ENCODE results near the gene ZNF429.
"Not testable (repeated sequence)": the region's sequence is repeated elsewhere in the genome, so short reads cannot be mapped to it uniquely, and the experiment has no call there.

The ZNF429 gene

GRCh38 chr19:21593008-21593481 lies 87.6 kb downstream of the ZNF429 start:
- no peak for DNase-seq (ENCODE audit: low read depth)

DNA sequence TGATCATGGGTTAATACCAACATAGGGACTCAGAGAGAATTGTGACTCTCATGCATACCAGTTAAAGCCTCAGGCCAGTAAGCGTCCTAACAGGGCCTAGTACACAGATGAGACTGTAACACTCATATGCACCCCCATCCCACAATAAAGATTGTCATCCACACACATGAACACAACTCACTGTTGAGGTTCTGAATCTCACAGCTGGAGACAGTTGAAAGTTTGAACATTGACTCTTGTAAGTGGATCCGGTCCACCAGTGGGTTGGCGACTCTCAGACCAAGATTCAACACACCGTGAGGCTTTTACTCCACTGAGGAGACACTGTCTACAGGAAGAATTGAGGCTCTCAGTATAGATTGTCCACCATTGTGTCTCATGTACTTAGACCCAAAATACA lies 88.1 kb downstream of the ZNF429 start:
- DNase-seq (ENCODE audit: low read depth), result no peak

GRCh38 chr19:21593934-21594820 lies 88.8 kb downstream of the ZNF429 start:
- DNase-seq (ENCODE audit: low read depth), result no peak

DNA sequence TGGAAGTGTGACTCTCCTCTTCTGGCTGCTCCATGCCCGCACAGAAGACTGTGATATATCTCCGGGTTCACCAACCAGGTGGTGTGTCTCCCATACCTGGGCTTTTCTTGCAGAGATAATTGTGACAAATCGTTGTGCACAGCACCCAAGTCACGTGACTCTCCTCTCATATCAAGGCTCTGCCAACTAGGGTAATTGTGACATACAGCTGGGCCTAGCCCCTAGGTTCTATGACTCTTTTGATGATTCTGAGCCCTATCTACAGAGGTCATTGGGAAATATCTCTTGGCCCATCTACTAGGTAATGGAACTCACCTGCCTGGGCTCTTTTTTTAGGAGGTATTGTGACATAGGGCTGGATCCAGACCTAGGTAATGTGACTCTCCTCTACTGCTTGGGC lies 89.8 kb downstream of the ZNF429 start:
- DNase-seq (ENCODE audit: low read depth), result no peak

DNA sequence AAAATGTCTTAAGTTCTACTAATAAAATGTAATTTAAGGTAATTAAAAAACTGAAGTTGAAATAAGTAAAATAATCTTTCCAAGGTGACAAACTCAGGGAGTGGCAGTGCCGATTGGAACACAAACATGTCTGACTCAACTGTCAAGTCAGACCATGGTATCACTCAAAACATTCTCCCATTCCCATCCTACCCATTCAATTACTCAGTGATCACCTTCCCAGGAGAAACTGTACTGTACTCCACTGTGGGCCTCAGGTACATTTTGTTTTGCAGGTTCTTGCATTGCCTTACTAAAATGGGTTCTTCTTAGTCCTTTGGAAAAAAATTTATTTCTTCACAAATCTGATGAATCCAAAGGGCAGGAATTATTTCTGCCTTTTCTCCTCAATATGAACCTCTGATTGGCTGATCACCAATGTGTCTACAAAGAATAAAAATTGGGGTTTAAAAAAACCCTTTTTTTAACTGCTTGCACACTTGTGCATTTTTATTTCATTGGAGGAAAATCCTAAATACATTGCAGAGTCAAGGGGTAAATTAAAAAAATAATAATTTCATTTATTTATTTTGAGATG lies 96.8 kb downstream of the ZNF429 start:
- DNase-seq (ENCODE audit: low read depth), result no peak

DNA sequence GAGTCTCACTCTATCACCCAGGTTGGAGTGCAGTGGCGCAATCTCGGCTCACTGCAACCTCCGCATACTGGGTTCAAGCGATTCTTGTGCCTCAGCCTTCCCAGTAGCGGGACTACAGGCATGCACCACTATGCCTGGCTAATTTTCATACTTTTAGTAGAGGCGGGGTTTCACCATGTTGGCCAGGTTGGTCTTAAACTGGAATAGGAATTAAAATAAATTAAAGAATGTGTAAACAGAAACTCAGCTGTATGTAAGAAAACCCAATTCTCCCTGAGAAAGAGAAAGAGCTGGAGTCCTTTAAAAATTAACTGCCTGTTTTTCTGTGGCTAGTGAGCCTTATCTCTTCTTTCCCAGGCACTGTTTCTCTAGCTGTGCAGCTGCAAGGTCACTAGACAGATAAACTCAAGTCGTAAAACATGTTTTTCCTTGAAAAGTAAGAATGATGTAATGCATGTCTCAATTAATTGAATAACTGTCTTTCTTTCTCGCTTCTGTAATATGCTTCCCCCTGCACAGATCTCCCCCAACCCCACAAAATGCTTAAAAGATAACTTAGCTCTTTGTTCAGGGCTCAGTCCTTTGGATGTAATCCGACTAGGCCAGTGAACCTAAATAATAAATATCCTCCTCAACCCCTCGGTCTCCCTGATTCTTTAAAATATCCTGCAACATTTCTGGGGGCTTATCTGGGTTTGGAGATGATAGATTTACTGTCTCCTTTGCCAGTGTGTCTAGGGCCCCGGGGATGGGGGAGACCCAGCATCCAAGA lies 97.4 kb downstream of the ZNF429 start:
- DNase-seq (ENCODE audit: low read depth), result not testable (repeated sequence)

GRCh38 chr19:21603431-21604231 lies 98.2 kb downstream of the ZNF429 start:
- DNase-seq (ENCODE audit: low read depth), result no peak

DNA sequence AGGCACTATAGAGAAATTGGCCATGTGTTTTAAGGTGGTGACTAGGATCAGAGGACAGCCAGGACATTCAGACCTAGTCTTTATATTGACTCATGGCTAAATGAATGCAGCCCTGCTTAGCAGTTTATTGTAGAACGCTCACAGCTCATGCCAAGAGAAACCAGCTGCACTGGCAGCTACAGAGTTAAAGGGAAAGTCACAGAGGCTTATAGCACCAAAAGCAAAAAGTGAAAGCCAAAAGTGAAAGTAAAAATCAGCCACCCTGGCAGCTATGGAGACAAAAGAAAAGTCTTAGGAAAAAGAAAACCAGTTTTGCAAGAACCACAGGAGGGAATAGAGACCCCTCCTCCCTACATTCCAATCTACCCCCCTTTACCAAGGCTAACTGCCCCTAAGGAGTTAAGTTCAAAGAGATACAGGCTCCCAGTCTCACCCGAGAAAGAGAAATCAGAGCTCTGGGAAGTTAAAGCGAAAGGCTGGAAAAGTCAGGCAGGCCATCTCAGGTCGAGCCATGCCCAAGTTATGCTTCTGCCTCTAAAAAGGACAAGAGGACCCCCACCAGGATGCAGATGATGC lies 99.0 kb downstream of the ZNF429 start:
- no peak for DNase-seq (ENCODE audit: low read depth)

All from activated T-cell treated with anti-CD3 and anti-CD28 coated beads for 1 hour (primary cell).